NCI-H510A treated with DMSO at 0.1 percent for 48 hours (cell line): ENCODE data around the gene CHM.
"Not testable (repeated sequence)": the region's sequence is repeated elsewhere in the genome, so short reads cannot be mapped to it uniquely, and the experiment has no call there.

Experiments
- DNase-seq: peaks from one replicate; lab custom pipeline; 2025; lab: John Stamatoyannopoulos, UW

CHM gene, protein sequence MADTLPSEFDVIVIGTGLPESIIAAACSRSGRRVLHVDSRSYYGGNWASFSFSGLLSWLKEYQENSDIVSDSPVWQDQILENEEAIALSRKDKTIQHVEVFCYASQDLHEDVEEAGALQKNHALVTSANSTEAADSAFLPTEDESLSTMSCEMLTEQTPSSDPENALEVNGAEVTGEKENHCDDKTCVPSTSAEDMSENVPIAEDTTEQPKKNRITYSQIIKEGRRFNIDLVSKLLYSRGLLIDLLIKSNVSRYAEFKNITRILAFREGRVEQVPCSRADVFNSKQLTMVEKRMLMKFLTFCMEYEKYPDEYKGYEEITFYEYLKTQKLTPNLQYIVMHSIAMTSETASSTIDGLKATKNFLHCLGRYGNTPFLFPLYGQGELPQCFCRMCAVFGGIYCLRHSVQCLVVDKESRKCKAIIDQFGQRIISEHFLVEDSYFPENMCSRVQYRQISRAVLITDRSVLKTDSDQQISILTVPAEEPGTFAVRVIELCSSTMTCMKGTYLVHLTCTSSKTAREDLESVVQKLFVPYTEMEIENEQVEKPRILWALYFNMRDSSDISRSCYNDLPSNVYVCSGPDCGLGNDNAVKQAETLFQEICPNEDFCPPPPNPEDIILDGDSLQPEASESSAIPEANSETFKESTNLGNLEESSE

DNA sequence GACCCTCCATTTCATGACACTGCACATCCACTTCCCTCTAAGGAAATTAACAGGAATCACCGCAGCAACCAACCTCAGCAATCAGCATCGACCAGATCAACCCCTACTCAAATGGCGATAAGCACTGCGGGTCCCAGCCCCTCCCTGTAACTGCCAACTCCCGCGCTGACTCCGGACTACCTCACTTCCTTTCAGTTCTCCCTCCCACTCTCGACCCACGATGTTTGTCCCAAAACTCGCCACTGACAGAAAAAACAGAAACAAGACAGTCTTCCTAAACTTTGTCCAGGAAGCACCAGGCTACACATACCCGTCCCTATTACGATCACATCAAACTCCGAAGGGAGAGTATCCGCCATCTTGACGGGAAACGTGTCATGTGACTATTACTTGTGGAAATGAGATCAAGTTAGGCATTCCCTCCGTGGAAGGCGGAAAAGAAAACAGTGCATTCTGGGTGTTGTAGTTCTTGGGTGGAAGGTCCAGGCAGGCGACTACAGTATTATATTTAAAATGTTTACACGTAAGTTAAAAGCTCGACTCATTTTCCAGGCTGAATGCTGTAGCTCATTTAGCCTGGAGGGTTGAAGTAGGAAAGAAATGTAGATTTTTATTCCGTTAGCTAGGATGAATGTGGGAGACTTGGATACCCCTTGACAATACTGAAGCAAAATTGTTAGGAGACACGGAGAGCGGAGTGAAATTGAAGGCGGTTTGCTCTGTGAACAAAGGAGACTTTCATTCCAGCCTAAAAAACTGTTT is at the start of gene CHM:
CHM (minus strand) TSS at position 385 of the 762 bp plus-strand sequence; CDS start at position 359, 26 bp downstream.
- DNase-seq: no peak

DNA sequence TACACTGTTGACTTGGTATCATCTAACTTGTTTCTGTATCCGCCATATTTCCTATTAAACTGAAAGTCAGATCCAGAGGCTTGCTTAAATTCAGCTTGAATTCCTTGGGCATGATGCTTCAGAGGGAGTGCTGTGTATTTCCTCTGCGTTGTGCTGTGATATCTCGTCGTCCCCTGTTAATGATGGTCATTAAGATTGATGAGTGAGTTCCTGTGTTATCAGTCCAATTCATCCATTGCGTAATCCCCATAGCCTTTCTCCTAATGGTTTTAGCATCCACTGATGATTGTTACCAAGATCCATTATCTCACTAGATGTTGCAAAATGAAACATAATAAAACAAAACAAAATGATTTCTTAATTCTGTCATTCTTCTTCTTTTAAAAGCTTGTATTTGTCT is 31.3 kb upstream of the CHM start:
- no peak for DNase-seq

DNA sequence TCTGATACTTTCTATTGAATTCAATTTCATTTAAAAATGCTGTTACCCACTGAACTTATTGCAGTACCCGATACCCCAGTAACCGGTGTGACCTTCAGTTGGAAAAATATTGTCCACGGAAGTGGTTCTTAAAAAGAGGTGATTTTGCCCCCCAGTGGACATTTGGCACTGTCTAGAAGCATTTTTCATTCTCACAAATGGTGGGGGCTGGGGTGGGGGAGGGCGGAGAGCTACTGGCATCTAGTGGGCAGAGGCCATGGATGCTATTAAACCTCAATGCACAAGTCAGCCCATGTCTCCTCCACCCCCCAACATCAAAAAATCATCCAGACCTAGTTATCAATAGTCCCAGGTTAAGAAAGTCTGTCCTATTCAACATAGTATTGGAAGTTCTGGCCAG is 19.6 kb upstream of the CHM start:
- no peak for DNase-seq

DNA sequence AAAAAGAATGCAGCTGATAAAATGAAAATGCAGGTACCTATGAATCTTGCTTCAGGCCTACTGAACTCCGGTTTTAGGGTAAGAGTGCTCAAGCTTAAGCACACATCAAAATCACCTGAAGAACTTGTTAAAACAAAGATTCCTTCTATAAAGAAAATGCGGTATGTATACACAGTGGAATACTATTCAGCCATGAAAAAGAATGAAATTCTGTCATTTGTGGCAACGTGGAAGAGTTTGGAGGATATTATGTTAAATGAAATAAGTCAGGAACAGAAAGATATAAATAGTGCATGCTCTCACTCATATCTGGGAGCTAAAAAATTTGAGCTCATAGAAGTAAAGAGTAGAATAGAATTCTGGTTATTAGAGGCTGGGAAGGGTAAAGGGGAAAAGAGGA is 14.0 kb upstream of the CHM start:
- DNase-seq: no peak

DNA sequence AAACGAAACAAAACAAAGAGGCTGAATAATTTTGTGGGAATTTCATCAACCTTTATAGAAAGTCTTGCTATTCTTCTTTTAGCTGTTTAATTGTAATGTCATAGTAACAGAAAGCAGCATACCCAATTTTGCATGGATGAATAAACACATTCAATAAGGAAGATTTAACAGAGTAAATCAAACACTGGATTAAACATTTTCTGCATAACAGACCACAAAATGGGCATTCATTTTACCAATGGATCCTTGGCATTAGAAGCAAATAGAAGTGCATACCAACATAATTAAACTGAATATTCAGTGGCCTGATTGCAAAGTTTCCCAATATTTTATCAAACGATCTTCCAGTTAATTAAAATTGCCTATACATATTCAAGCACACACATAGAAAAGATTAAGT is 4.4 kb upstream of the CHM start:
- DNase-seq: no peak

DNA sequence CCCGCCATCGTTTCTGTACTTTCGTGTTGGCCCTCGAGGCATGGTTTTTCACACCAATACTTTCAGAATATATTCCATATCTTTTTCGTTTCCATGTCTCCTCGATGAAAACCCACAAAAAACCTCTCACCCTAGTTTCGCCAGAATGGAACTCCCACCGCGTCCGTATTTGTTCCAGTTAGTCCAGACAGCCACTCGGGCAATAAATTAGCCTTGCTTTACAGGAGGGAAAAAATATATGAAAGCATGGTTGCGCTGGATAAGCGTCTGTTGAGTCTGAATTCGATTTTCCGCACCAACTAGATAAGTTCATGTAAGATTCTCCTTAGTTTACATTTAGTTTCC is 550 bp upstream of the CHM start:
- DNase-seq: no peak

DNA sequence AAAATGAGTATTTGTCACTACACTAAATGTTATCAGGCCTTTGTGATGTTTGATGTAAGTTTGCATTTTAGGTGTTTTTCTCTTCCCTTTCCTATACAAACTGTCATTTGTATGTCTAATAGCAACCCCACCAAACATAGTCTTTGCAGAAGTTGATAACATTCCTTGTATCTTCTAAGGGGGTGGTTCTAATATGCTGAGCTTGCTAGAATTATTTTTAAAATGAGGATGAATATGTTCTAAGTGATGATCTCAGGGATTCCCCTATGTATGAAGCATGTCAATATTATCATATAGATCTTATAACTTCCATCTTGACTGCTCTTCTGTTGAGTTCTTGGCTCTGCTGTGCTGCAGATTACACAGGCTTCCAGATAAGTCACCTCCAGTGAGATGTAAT is 3.1 kb downstream of the CHM start:
- no peak for DNase-seq

DNA sequence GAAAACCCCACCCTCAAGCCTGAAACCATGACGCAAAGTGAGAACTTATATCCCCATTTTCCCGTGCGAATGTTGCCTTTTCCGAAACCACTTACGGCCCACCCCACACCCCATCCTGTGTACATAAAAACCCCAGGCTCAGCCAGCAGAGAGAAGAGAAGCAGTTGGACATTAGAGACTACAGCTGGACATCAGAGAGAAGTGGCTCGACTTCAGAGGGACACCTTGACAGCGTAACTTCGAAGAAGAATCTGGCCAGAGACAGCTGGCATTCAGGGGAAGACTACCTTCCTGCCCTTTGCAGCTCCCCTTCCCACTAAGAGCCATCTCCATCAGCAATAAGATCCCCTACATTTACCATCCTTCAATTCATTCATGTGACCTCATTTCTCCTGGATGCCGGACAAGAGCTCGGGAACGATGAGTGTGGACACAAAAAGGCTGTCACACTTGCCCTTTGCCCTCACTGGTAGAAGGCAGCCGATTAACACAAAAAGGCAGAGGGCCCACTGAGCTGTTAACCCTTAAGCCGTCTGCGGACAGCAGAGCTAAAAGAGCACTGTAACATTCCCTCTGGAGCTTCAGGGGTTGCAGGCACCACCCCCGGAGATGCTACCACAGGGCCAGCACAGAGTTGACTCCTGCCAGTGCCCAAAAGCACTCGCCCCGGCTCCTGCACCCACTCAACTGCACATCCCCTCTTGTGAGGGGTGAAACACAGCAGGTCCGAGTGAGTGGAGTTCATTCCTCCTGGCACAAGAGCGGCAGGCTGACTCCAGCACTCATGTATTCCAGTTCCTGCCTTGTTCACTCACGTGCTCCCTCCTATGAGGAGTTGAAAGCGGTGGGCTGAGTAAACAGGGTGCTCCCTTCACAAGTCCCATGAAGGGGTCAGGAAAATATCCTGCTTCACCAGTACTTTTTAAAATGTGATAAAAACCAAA is 7.5 kb downstream of the CHM start:
- no peak for DNase-seq

DNA sequence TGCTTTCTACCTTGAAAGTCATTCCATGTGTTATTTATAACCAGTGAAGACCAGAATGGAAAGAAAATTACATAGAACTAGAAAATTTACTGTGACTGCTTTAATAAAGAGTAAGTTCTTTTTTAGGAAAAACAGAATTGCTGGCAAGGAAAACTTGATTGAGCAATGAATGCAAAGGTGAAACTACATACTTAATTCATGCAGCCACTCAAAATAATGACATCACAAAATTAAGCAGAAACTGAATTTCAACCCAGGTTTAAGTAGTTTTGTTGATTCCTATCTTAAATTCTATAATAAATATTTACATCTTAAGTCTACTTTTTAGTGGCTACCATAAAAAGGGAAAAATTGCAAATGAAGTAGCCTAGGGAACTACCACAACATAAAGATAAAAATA is 14.0 kb downstream of the CHM start:
- no peak for DNase-seq

DNA sequence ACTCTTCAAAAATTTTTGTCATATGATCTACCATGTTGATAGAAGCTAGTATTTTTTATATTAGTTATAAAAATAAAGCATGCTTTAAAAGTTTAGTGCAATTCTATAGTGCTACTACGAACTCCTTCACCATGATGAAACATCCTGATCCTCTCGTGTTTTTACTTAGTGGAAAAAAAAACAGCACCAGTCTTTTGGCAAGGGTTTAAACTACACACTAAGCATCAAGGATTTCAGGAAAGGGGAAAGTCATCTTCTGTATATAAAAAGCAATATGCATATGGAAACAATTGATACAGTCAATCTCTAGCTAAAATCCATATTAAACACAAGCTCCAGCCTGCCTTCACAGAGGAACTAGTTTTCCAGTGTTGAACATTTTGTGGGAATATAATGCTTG is 18.7 kb downstream of the CHM start:
- no peak for DNase-seq

DNA sequence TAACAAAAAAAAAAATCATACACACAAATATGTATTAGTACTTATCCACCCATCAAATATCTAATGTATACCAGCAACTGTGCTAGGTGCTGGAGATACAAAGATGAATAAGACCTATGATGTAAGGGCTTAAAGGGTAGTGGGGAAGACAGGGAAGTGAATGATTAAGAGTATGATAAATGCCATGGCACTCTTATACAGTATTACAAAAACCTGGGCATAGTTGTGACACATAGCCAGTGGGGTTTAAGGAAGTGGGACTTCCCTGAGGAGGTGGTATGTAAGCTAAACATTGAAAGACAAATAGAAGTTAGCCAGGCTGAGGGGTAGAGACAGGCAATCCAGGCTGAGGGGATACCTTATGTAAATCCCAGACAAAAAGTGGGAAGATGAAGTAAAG is 23.5 kb downstream of the CHM start:
- DNase-seq: no peak

DNA sequence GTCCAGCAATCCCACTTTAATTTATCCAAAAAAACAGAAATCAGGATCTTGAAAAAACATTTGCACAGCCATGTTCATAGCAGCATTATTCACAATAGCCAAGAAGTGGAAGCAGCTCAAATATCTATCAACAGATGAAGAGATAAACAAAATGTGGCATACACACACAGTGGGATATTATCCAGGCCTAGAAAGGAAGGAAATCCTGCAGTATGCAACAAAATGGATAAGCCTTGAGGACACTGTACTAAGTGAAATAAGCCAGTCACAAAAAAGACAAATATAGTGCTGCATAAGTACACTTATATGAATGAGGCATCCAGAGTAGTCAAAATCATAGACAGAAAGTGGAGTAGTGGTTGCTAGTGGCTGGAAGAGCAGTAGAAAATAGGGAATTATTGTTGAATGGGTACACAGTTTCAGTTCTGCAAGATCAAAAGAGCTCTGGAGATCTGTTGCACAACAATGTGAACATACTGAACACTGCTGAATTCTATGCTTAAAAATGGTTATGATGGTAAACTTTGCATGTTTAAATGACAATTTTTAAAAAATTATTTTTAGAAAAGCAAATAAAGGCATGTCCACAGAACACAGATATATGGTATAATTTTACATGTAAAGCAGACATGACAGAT is 25.6 kb downstream of the CHM start:
- no peak for DNase-seq

DNA sequence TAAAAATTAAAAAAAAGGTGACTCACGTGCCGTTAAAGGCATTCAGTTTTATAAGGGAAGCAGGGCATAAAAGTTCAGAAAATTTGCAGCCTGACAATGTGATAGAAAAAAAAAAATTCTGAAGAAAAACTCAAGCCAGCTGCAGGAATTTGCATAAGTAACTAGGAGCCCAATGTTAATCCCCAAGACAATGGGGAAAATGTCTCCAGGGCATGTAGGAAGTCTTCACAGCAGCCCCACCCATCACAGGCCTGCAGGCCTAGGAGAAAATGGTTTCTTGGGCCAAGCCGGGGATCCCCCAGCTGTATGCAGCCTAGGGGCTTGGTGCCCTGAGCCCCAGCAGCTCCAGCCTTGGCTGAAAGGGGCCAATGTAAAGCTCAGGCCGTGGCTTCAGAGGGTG is 31.2 kb downstream of the CHM start:
- DNase-seq: no peak

DNA sequence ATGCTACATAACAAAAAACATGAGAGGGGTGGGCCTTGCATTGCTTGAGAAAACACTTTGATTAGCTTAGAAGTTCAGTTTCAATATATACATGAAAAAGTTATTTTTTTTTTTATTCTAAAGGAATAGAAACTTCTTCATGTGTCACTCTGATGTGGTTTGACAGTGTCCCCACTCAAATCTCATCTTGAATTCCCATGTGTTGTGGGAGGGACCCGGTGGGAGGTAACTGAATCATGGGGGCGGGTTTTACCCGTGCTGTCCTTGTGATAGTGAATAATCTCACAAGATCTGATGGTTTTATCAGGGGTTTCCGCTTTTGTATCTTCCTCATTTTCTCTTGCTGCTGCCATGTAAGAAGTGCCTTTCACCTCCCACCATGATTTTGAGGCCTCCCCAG is 32.4 kb downstream of the CHM start:
- DNase-seq: not testable (repeated sequence)

DNA sequence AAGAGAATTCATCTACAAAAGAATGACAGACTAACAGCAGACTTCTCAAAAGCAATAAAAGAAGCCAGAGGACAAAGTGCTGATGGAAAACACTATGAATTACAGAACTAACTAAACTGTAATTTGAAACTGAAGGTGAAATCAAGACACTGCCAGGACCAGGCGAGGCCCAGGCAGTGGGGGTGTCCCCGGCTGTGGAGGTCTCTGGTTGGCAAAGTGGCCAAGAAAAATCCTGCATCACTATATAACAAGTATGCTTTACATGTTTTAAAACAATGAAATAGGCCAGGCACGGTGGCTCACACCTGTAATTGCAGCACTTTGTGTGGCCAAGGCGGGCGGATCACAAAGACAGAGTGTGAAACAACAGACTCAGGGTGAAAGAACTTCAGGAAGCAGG is 32.9 kb downstream of the CHM start:
- no peak for DNase-seq

DNA sequence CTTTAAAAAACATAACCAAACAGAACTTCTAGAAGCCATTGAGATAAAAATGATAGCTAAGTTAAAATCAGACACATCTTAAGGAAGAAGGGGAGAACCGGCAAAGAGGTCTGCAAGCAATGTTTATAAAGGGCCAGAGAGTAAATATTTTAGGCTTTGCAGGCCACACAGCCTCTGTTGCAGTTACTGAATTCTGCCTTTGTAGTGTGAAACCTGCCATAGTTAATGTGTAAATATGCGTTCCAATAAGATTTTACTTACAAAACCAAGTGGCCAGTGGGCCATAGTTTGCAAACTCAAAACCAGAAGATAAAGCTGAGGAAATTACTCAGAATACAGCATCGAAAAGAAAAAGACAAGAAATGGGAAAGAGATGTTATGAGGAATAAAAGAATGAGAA is 33.6 kb downstream of the CHM start:
- DNase-seq: no peak

DNA sequence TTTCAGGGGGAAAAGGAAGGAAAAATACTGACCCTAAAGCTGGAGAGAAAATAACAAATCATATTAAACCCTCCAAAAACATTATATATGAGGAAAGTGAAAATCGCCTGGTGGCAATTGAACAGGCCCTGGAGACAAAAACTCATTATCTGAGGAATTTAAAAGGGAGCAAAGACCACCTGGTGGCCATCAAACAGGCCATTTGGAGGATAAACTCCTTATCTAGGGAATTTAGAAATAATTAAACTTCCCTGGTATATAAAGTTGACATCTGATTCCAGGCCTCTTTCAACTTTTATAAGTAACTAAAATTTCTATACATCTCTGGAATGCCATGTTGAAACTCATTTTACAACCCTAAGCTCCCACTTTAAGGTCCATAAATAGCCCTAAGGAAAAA is 35.2 kb downstream of the CHM start:
- DNase-seq: no peak

DNA sequence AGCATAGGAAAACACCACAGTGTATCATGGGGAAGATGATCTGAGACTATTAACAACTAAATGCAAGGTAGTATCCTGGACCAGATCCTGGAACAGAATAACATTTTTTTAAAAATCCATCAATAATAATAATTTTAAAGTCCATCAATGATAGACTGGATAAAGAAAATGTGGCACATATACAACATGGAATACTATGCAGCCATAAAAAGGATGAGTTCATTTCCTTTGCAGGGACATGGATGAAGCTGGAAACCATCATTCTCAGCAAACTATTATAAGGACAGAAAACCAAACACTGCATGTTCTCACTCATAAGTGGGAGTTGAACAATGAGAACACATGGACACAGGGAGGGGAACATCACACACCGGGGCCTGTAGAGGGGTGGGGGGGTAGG is 37.6 kb downstream of the CHM start:
- not testable (repeated sequence) for DNase-seq

DNA sequence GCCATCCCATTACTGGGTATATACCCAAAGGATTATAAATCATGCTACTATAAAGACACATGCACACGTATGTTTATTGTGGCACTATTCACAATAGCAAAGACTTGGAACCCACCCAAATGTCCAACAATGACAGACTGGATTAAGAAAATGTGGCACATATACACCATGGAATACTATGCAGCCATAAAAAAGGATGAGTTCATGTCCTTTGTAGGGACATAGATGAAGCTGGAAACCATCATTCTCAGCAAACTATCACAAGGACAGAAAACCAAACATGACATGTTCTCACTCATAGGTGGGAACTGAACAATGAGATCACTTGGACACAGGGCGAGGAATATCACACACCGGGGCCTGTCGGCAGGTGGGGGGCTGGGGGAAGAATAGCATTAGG is 39.5 kb downstream of the CHM start:
- not testable (repeated sequence) for DNase-seq

DNA sequence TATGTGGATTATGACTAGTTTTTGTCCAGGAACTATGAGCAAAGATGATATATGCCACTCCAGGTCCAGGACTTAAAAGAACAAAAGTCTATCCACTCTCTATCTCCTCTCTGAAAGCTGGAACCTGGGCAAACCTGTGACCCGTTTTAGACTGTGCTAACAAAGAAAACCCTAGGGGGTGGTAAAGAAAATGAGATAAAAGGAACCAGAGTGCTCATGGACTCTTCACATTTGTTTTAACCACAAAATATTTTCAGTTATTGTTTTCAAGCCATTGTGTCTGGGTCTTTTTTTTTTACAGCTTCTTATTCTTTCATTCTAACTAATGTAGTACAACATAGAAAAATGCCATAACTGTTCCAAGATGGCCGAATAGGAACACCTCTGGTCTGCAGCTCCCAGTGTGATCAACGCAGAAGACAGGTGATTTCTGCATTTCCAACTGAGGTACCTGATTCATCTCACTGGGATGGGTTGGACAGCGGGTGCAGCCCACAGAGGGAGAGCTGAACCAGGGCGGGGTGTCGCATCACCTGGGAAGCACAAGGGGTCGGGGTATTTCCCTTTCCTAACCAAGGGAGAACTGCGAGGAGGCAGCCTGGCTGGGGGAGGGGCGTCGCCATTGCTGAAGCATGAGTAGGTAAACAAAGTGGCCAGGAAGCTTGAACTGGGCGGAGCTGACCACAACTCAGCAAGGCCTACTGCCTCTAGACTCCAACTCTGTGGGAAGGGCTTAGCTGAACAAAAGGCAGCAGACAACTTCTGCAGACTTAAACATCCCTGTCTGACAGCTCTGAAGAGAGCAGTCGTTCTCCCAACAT is 45.1 kb downstream of the CHM start:
- peak; percentile 66 for DNase-seq

DNA sequence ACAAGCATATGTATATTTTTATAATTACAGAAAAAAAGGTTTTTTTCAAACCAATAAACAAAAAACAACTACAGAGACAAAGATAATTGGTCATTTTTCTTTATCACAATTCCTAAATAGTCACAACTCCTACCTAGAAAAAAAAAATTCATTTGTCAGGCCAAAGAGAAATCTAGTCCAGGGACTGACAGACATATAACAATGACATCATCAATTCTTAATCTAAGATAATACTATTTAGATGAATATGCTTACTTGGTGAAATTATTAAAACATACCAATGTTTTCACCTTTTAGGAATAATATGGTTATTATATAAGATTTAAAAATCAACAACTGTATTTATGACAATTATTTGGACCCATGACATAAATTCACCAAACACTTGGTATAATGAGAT is 48.4 kb downstream of the CHM start:
- DNase-seq: no peak
